ENCODE data around the gene SULF2.

DNA sequence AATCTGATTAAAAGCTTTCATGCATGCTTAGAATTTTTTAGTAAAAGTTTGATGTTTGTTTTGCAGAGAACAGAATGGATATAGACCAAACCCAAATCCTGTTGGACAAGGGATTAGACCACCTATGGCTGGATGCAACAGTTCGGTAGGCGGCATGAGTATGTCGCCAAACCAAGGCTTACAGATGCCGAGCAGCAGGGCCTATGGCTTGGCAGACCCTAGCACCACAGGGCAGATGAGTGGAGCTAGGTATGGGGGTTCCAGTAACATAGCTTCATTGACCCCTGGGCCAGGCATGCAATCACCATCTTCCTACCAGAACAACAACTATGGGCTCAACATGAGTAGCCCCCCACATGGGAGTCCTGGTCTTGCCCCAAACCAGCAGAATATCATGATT lies 150.0 kb downstream of the SULF2 start:
- no peak for TF ChIP-seq CTCF (IDR thresholded peaks at IDR 0.05)
- no peak for TF ChIP-seq POLR2A (IDR thresholded peaks at IDR 0.05)

Measured in body of pancreas (tissue), 4 donors.